Stimulated activated effector memory CD8-positive, alpha-beta T cell treated with anti-CD3 and anti-CD28 coated beads, Interleukin-12 subunit alpha, Interleukin-12 subunit beta, amount 100 ng/mL, for 72 hours (primary cell): Measurements from ENCODE around the gene PSIP1.
"Not testable (repeated sequence)": the region's sequence is repeated elsewhere in the genome, so short reads cannot be mapped to it uniquely, and the experiment has no call there.

ENCODE experiments used
- ATAC-seq: fragments of 150-1000 bp; cut with Tn5 transposase; 2 replicates; pipeline ENCODE4 v1.10.0; 2021
- DNase-seq, 2 donors: peaks; one replicate each; pipeline ENCODE4 v3.0.0; 2021 to 2022; ENCODE audit warnings: low spot score in 2 of 2
- H3K27ac Mint-ChIP-seq: one replicate; pipeline ENCODE4 v1.8.0; 2022; ENCODE audit warnings: mild to moderate bottlenecking, mixed read lengths
- H3K36me3 Mint-ChIP-seq: one replicate; pipeline ENCODE4 v1.8.0; 2022; ENCODE audit warnings: mild to moderate bottlenecking, mixed read lengths
- H3K4me1 Mint-ChIP-seq: one replicate; pipeline ENCODE4 v1.8.0; 2022; ENCODE audit warnings: mixed read lengths
- H3K4me3 Mint-ChIP-seq: one replicate; pipeline ENCODE4 v1.8.0; 2022; ENCODE audit warnings: mild to moderate bottlenecking, mixed read lengths
- H3K9me3 Mint-ChIP-seq: one replicate; pipeline ENCODE4 v1.8.0; 2022; ENCODE audit warnings: mixed read lengths

PSIP1 gene

GRCh38 chr9:15480028-15480427, 30.7 kb downstream of the PSIP1 start:
- Mint-ChIP-seq H3K27ac (no peak overlapping the region), H3K9me3 (no peaks in the 10 kb centered on the region), H3K4me1 (peaks cover 23% of the 10 kb centered on the region), H3K36me3 (peaks cover 87% of the 10 kb centered on the region), H3K4me3 (no peak overlapping the region)
- DNase-seq (no peak), ATAC-seq (no peak)

- ATAC-seq: no peak
Observed at GRCh38 chr9:15475923-15476536, 34.7 kb downstream of the PSIP1 start.

GRCh38 chr9:15469862-15470261, 40.9 kb downstream of the PSIP1 start:
- peak overlapping the region; percentile 26 for H3K27ac Mint-ChIP-seq
- no peak for DNase-seq
- H3K4me3 Mint-ChIP-seq: no peak overlapping the region
- H3K9me3 Mint-ChIP-seq: no peaks in the 10 kb centered on the region
- no peak for ATAC-seq
- H3K36me3 Mint-ChIP-seq: peaks cover 100% of the 10 kb centered on the region
- H3K4me1 Mint-ChIP-seq: no peaks in the 10 kb centered on the region

More at GRCh38 chr9:15475923-15476536, 34.7 kb downstream of the PSIP1 start:
- Mint-ChIP-seq H3K9me3 (no peaks in the 10 kb centered on the region), H3K4me3 (no peak overlapping the region), H3K4me1 (peaks cover 6% of the 10 kb centered on the region), H3K36me3 (peaks cover 98% of the 10 kb centered on the region), H3K27ac (no peak overlapping the region)
- DNase-seq: no peak

- Mint-ChIP-seq H3K4me3 (no peak overlapping the region), H3K27ac (peak overlapping the region; percentile 26), H3K36me3 (peaks cover 100% of the 10 kb centered on the region), H3K9me3 (no peaks in the 10 kb centered on the region), H3K4me1 (no peaks in the 10 kb centered on the region)
- ATAC-seq (no peak), DNase-seq (no peak)
Observed at GRCh38 chr9:15469406-15469805, 41.4 kb downstream of the PSIP1 start.

- Mint-ChIP-seq H3K4me1 (no peaks in the 10 kb centered on the region), H3K27ac (peak overlapping the region; percentile 13), H3K36me3 (peaks cover 100% of the 10 kb centered on the region)
Observed at GRCh38 chr9:15468145-15468544, 42.6 kb downstream of the PSIP1 start.

GRCh38 chr9:15461601-15462000, 49.2 kb downstream of the PSIP1 start:
- H3K27ac Mint-ChIP-seq: peak overlapping the region; percentile 26
- ATAC-seq (no peak), DNase-seq (no peak)
- peaks cover 100% of the 10 kb centered on the region for H3K36me3 Mint-ChIP-seq
- H3K9me3 Mint-ChIP-seq: no peaks in the 10 kb centered on the region
- no peaks in the 10 kb centered on the region for H3K4me1 Mint-ChIP-seq
- no peak overlapping the region for H3K4me3 Mint-ChIP-seq

More at GRCh38 chr9:15468145-15468544, 42.6 kb downstream of the PSIP1 start:
- no peak for ATAC-seq
- no peak for DNase-seq
- Mint-ChIP-seq H3K4me3 (no peak overlapping the region), H3K9me3 (no peaks in the 10 kb centered on the region)

- no peak for DNase-seq
- ATAC-seq: no peak
- Mint-ChIP-seq H3K36me3 (peaks cover 100% of the 10 kb centered on the region), H3K4me3 (no peak overlapping the region), H3K27ac (peak overlapping the region; percentile 26), H3K9me3 (no peaks in the 10 kb centered on the region), H3K4me1 (no peaks in the 10 kb centered on the region)
Observed at GRCh38 chr9:15461056-15461455, 49.7 kb downstream of the PSIP1 start.

GRCh38 chr9:15453956-15454355, 56.8 kb downstream of the PSIP1 start:
- H3K4me1 Mint-ChIP-seq: no peaks in the 10 kb centered on the region
- H3K9me3 Mint-ChIP-seq: no peaks in the 10 kb centered on the region
- H3K4me3 Mint-ChIP-seq: no peak overlapping the region
- DNase-seq (no peak), ATAC-seq (no peak)
- H3K36me3 Mint-ChIP-seq: peaks cover 100% of the 10 kb centered on the region
- peak overlapping the region; percentile 71 for H3K27ac Mint-ChIP-seq

- Mint-ChIP-seq H3K36me3 (peaks cover 93% of the 10 kb centered on the region), H3K4me3 (no peak overlapping the region), H3K4me1 (peaks cover 6% of the 10 kb centered on the region), H3K9me3 (no peaks in the 10 kb centered on the region), H3K27ac (no peak overlapping the region)
- ATAC-seq (no peak), DNase-seq (no peak)
Observed at GRCh38 chr9:15444141-15444540, 66.6 kb downstream of the PSIP1 start.

GRCh38 chr9:15442264-15442663, 68.5 kb downstream of the PSIP1 start:
- ATAC-seq, H3K4me3 Mint-ChIP-seq, H3K27ac Mint-ChIP-seq, H3K9me3 Mint-ChIP-seq, DNase-seq: not testable (repeated sequence)
- H3K36me3 Mint-ChIP-seq: peaks cover 93% of the 10 kb centered on the region
- peaks cover 18% of the 10 kb centered on the region for H3K4me1 Mint-ChIP-seq

- ATAC-seq, DNase-seq, H3K4me3 Mint-ChIP-seq, H3K27ac Mint-ChIP-seq, H3K9me3 Mint-ChIP-seq: not testable (repeated sequence)
- Mint-ChIP-seq H3K4me1 (peaks cover 18% of the 10 kb centered on the region), H3K36me3 (peaks cover 93% of the 10 kb centered on the region)
Observed at GRCh38 chr9:15441841-15442240, 68.9 kb downstream of the PSIP1 start.

- Mint-ChIP-seq H3K36me3 (peaks cover 92% of the 10 kb centered on the region), H3K27ac (no peak overlapping the region), H3K4me3 (no peak overlapping the region), H3K9me3 (no peaks in the 10 kb centered on the region), H3K4me1 (peaks cover 17% of the 10 kb centered on the region)
- DNase-seq: no peak
- no peak for ATAC-seq
Observed at GRCh38 chr9:15438891-15439290, 71.9 kb downstream of the PSIP1 start.

- Mint-ChIP-seq H3K9me3 (no peaks in the 10 kb centered on the region), H3K36me3 (peaks cover 89% of the 10 kb centered on the region), H3K4me1 (peaks cover 45% of the 10 kb centered on the region), H3K27ac (no peak overlapping the region), H3K4me3 (no peak overlapping the region)
- DNase-seq (no peak), ATAC-seq (no peak)
Observed at GRCh38 chr9:15433661-15434060, 77.1 kb downstream of the PSIP1 start.

GRCh38 chr9:15433191-15433590, 77.6 kb downstream of the PSIP1 start:
- Mint-ChIP-seq H3K27ac (no peak overlapping the region), H3K9me3 (no peaks in the 10 kb centered on the region), H3K4me1 (peaks cover 48% of the 10 kb centered on the region), H3K36me3 (peaks cover 89% of the 10 kb centered on the region), H3K4me3 (no peak overlapping the region)
- ATAC-seq (no peak), DNase-seq (no peak)

- Mint-ChIP-seq H3K4me1 (peaks cover 37% of the 10 kb centered on the region), H3K27ac (peak overlapping the region; percentile 44), H3K4me3 (no peak overlapping the region), H3K36me3 (peaks cover 88% of the 10 kb centered on the region), H3K9me3 (no peaks in the 10 kb centered on the region)
- ATAC-seq (no peak), DNase-seq (no peak)
Observed at GRCh38 chr9:15430920-15431844, 79.6 kb downstream of the PSIP1 start.

GRCh38 chr9:15427702-15428101, 83.1 kb downstream of the PSIP1 start:
- Mint-ChIP-seq H3K36me3 (peaks cover 79% of the 10 kb centered on the region), H3K4me1 (peaks cover 49% of the 10 kb centered on the region)
- not testable (repeated sequence) for H3K27ac Mint-ChIP-seq, H3K4me3 Mint-ChIP-seq, H3K9me3 Mint-ChIP-seq, DNase-seq, ATAC-seq
